Measurements from ENCODE around the gene ZC3H7A. TPM values are rescaled to one million over a fixed set of nuclear protein-coding genes. Genes with fewer than 3 reads are reported as not detected.
A peak's percentile ranks its signal among the peaks of the same experiment; 100 is the strongest.

The ZC3H7A gene
- total RNA-seq, 1 experiment from 2014 or later = 45.9 TPM

- DNase-seq (ENCODE audit: low spot score) = no peak
- Mint-ChIP-seq H3K4me3 (peak overlapping the region; percentile 86), H3K27ac (no peak overlapping the region), H3K36me3 (peaks cover 7% of the 10 kb centered on the region; the same call in 1 of the 2 replicates), H3K27me3 (ENCODE audit: low read depth) (no peaks in the 10 kb centered on the region), H3K4me1 (peaks cover 35% of the 10 kb centered on the region), H3K9me3 (no peaks in the 10 kb centered on the region)
- TF ChIP-seq, protein P1, sequence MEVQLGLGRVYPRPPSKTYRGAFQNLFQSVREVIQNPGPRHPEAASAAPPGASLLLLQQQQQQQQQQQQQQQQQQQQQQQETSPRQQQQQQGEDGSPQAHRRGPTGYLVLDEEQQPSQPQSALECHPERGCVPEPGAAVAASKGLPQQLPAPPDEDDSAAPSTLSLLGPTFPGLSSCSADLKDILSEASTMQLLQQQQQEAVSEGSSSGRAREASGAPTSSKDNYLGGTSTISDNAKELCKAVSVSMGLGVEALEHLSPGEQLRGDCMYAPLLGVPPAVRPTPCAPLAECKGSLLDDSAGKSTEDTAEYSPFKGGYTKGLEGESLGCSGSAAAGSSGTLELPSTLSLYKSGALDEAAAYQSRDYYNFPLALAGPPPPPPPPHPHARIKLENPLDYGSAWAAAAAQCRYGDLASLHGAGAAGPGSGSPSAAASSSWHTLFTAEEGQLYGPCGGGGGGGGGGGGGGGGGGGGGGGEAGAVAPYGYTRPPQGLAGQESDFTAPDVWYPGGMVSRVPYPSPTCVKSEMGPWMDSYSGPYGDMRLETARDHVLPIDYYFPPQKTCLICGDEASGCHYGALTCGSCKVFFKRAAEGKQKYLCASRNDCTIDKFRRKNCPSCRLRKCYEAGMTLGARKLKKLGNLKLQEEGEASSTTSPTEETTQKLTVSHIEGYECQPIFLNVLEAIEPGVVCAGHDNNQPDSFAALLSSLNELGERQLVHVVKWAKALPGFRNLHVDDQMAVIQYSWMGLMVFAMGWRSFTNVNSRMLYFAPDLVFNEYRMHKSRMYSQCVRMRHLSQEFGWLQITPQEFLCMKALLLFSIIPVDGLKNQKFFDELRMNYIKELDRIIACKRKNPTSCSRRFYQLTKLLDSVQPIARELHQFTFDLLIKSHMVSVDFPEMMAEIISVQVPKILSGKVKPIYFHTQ (CRISPR knock-in tag; IDR thresholded peaks at IDR 0.05) = no peak
- TF ChIP-seq, protein P2, sequence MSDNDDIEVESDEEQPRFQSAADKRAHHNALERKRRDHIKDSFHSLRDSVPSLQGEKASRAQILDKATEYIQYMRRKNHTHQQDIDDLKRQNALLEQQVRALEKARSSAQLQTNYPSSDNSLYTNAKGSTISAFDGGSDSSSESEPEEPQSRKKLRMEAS (CRISPR knock-in tag; IDR thresholded peaks at IDR 0.05) = no peak
- TF ChIP-seq FOXK1 (CRISPR knock-in tag; IDR thresholded peaks at IDR 0.05) (no peak), ZNF423 (CRISPR knock-in tag; IDR thresholded peaks at IDR 0.05) (no peak), AFF4 (CRISPR knock-in tag; IDR thresholded peaks at IDR 0.05; ENCODE audit: borderline replicate concordance) (no peak), FOXP1 (CRISPR knock-in tag; IDR thresholded peaks at IDR 0.05; ENCODE audit: borderline replicate concordance) (no peak)
- TF ChIP-seq, protein P3, sequence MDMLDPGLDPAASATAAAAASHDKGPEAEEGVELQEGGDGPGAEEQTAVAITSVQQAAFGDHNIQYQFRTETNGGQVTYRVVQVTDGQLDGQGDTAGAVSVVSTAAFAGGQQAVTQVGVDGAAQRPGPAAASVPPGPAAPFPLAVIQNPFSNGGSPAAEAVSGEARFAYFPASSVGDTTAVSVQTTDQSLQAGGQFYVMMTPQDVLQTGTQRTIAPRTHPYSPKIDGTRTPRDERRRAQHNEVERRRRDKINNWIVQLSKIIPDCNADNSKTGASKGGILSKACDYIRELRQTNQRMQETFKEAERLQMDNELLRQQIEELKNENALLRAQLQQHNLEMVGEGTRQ (CRISPR knock-in tag; IDR thresholded peaks at IDR 0.05) = no peak
- TF ChIP-seq, protein P4, sequence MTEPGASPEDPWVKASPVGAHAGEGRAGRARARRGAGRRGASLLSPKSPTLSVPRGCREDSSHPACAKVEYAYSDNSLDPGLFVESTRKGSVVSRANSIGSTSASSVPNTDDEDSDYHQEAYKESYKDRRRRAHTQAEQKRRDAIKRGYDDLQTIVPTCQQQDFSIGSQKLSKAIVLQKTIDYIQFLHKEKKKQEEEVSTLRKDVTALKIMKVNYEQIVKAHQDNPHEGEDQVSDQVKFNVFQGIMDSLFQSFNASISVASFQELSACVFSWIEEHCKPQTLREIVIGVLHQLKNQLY (CRISPR knock-in tag; IDR thresholded peaks at IDR 0.05) = no peak
- POLR2A ChIA-PET = no interaction called here
- ATAC-seq = no peak
- CTCF ChIA-PET = interaction anchor here (0.6 to 3.5 kb wide), 6 partner anchors 20 to 1283 kb away, joined by 3 to 15 read pairs (median 6); no protein-coding TSS in a partner anchor
Observed at GRCh38 chr16:11799017-11799381, 1.9 kb upstream of the ZC3H7A start.

DNA sequence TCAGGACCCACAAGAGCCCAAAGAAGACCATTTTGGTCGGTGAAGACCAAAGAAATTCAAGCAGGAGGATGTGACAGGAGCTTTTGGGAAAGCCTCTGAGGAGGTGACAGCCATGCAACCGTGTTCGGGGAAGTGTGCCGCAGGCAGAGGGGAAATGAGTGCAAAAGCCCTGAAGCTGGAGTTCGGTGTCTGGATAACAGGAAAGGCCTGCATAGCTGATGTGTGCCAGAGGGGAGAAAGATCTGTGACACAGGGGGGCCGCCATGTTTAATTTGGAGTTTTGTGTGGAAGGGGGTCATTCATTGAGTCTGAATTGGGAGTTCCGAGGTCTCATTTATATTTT is 870 bp upstream of the ZC3H7A start:
- H3K27ac Mint-ChIP-seq = peak overlapping the region; percentile 96
- peaks cover 35% of the 10 kb centered on the region for H3K4me1 Mint-ChIP-seq
- ATAC-seq = no peak
- H3K9me3 Mint-ChIP-seq = no peaks in the 10 kb centered on the region
- CTCF ChIA-PET = interaction anchor here (0.6 to 3.5 kb wide), 26 partner anchors 9 to 426 kb away, joined by 3 to 27 read pairs (median 6); partner anchors contain the start of genes RSL1D1 and TXNDC11
- H3K36me3 Mint-ChIP-seq = peaks cover 7% of the 10 kb centered on the region; the same call in 1 of the 2 replicates
- no peak for DNase-seq (ENCODE audit: low spot score)
- H3K27me3 Mint-ChIP-seq (ENCODE audit: low read depth) = no peaks in the 10 kb centered on the region
- peak overlapping the region; percentile 86 for H3K4me3 Mint-ChIP-seq
- POLR2A ChIA-PET = interaction anchor here (0.6 to 1.7 kb wide), 9 partner anchors 17 to 162 kb away, joined by 3 to 12 read pairs (median 4); partner anchors contain the start of genes RSL1D1, SNN and TXNDC11
- TF ChIP-seq, protein P5, sequence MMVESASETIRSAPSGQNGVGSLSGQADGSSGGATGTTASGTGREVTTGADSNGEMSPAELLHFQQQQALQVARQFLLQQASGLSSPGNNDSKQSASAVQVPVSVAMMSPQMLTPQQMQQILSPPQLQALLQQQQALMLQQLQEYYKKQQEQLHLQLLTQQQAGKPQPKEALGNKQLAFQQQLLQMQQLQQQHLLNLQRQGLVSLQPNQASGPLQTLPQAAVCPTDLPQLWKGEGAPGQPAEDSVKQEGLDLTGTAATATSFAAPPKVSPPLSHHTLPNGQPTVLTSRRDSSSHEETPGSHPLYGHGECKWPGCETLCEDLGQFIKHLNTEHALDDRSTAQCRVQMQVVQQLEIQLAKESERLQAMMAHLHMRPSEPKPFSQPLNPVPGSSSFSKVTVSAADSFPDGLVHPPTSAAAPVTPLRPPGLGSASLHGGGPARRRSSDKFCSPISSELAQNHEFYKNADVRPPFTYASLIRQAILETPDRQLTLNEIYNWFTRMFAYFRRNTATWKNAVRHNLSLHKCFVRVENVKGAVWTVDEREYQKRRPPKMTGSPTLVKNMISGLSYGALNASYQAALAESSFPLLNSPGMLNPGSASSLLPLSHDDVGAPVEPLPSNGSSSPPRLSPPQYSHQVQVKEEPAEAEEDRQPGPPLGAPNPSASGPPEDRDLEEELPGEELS (CRISPR knock-in tag; IDR thresholded peaks at IDR 0.05) = no peak
- no peak for TF ChIP-seq ZNF281 (CRISPR knock-in tag; IDR thresholded peaks at IDR 0.05)
- no peak for TF ChIP-seq SMAD3 (CRISPR knock-in tag; IDR thresholded peaks at IDR 0.05; ENCODE audit: borderline replicate concordance)
- no peak for TF ChIP-seq ZNF532 (CRISPR knock-in tag; IDR thresholded peaks at IDR 0.05; ENCODE audit: borderline replicate concordance)
- no peak for TF ChIP-seq ZNF138 (CRISPR knock-in tag; conservative IDR thresholded peaks at IDR 0.05)
